ENCODE measurements around the gene CRABP2. TPM values are rescaled to one million over a fixed set of nuclear protein-coding genes. Genes with fewer than 3 reads are reported as not detected.

CRABP2 gene
- total RNA-seq, result 0.89 and 1.1 TPM in 2 replicates
- total RNA-seq (2013), result 6.8 TPM
- 1.2 and 3.6 TPM in 2 replicates for polyA plus RNA-seq
- polyA minus RNA-seq, result 0.29 and 0.34 TPM in 2 replicates

DNA sequence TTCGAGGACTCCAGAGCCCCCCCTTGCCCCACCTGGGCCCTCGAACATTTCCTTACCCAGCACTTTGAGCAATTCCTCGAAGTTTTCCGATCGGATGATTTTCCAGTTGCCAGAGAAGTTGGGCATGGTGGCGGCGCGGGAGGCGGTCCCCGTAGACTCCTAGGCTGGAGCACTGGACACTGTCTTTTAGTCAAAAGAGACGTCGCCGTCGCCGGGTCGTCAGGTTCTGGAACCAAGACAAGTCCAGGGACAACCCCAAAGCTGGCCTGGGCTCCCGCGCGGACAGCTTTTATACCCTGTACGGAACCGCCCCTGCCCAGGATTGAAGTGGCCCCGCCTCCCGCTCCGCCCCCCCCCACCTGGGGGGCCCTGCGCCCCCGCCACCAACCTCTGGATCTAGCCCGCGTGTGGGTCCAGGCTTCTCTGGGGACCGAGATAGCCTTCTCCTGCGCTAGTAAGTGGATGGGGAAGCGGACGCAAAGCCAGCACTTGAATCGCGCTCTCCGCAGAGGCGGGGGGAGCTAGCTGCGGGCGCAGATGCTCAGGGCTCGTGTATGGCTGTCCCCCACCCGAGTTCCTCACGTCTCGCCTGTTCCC lies at the start of gene CRABP2:
Gene CRABP2 (minus strand): TSS at position 263 of the 597 bp plus-strand sequence. CDS start 137 bp downstream, at position 126.
- Histone ChIP-seq H3K36me3 (replicated peaks in 1 of 2; ENCODE audit: control extremely low read depth in 1 of 2, control insufficient read depth in 1 of 2, extremely low read depth in 1 of 2, insufficient read depth in 2 of 2, low read length in 1 of 2) (no peaks in the 10 kb centered on the region), H3K79me2 (ENCODE audit: control insufficient read depth, insufficient read depth, low read length) (no peaks in the 10 kb centered on the region), H3K9ac (ENCODE audit: low read length) (peak within 1 kb of the TSS; percentile 74), H3K9me3 (ENCODE audit: control extremely low read depth in 1 of 3, control insufficient read depth in 2 of 3, insufficient read depth in 1 of 3, low read length in 2 of 3) (peaks cover 0 to 3% (median 0%) of the 10 kb centered on the region in 3 donors), H4K20me1 (ENCODE audit: control insufficient read depth, insufficient read depth, low read length, poor library complexity, severe bottlenecking) (peaks cover 7% of the 10 kb centered on the region), H3K4me3 (ENCODE audit: control extremely low read depth in 1 of 5, extremely low read depth in 1 of 5, insufficient read depth in 1 of 5, low read depth in 2 of 5, low read length in 4 of 5) (peak within 1 kb of the TSS in 4 of 5 experiments; percentile 54 to 70 (median 58)), H2AFZ (ENCODE audit: insufficient read depth, low read depth, low read length, poor library complexity, severe bottlenecking) (peak within 1 kb of the TSS; percentile 71), H3K4me1 (ENCODE audit: control insufficient read depth in 2 of 2, insufficient read depth in 2 of 2, low read length in 2 of 2) (peaks cover 28% of the 10 kb centered on the region in 2 donors), H3K4me2 (replicated peaks; ENCODE audit: low read depth, low read length, poor library complexity, severe bottlenecking) (peak within 1 kb of the TSS; percentile 99), H3K27me3 (replicated peaks in 1 of 4; ENCODE audit: control extremely low read depth in 1 of 4, control insufficient read depth in 3 of 4, insufficient read depth in 4 of 4, low read length in 3 of 4) (peaks cover 3 to 58% (median 35%) of the 10 kb centered on the region in 4 experiments), H3K27ac (ENCODE audit: low read length in 2 of 2) (no peak within 1 kb of the TSS)
- Mint-ChIP-seq H3K9me3 (ENCODE audit: insufficient read depth) (no peaks in the 10 kb centered on the region), H3K27ac (no peak within 1 kb of the TSS), H3K27me3 (peaks cover 24% of the 10 kb centered on the region), H3K4me1 (peaks cover 32% of the 10 kb centered on the region), H3K4me3 (peak within 1 kb of the TSS; percentile 89)
- intact Hi-C loops (cut with micrococcal nuclease), result loop anchor here (5.0 kb wide), 1 partner anchor 157 kb away; the partner anchor contains the start of gene NTRK1
- ATAC-seq (ENCODE audit: low read depth) (peak; percentile 48), DNase-seq (no peak)
- POLR2A ChIA-PET, result interaction anchor here (1.1 to 2.1 kb wide), 2 partner anchors 23 to 27 kb away, joined by 4 to 7 read pairs; partner anchors contain the start of genes ISG20L2 and METTL25B
- CTCF ChIA-PET, result interaction anchor here (1.2 to 7.6 kb wide), 13 partner anchors 11 to 81 kb away, joined by 3 to 80 read pairs (median 7); partner anchors contain the start of genes ISG20L2, METTL25B and NES
- TF ChIP-seq EZH2 (IDR thresholded peaks at IDR 0.05; ENCODE audit: borderline replicate concordance, insufficient read depth, low read depth, low read length, poor library complexity, severe bottlenecking), result no peak
- TF ChIP-seq, protein P1, sequence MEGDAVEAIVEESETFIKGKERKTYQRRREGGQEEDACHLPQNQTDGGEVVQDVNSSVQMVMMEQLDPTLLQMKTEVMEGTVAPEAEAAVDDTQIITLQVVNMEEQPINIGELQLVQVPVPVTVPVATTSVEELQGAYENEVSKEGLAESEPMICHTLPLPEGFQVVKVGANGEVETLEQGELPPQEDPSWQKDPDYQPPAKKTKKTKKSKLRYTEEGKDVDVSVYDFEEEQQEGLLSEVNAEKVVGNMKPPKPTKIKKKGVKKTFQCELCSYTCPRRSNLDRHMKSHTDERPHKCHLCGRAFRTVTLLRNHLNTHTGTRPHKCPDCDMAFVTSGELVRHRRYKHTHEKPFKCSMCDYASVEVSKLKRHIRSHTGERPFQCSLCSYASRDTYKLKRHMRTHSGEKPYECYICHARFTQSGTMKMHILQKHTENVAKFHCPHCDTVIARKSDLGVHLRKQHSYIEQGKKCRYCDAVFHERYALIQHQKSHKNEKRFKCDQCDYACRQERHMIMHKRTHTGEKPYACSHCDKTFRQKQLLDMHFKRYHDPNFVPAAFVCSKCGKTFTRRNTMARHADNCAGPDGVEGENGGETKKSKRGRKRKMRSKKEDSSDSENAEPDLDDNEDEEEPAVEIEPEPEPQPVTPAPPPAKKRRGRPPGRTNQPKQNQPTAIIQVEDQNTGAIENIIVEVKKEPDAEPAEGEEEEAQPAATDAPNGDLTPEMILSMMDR (IDR thresholded peaks at IDR 0.05), result no peak
- WGBS (ENCODE audit: insufficient coverage), result 3% methylated on average over 30 of the region's 42 CpGs

- TF ChIP-seq EZH2 (IDR thresholded peaks at IDR 0.05; ENCODE audit: borderline replicate concordance, insufficient read depth, low read depth, low read length, poor library complexity, severe bottlenecking), result no peak
- TF ChIP-seq, protein P1 (IDR thresholded peaks at IDR 0.05), result no peak
- intact Hi-C loops (cut with micrococcal nuclease), result loop anchor here (5.0 kb wide), 1 partner anchor 417 kb away; the partner anchor contains the start of genes CCT3 and TSACC
- Mint-ChIP-seq H3K9me3 (ENCODE audit: insufficient read depth) (no peaks in the 10 kb centered on the region), H3K27me3 (no peaks in the 10 kb centered on the region), H3K27ac (no peak overlapping the region), H3K4me1 (peaks cover 43% of the 10 kb centered on the region), H3K4me3 (peak overlapping the region; percentile 13)
- no peak overlapping the region for H3K4me2 ChIP-seq (replicated peaks; ENCODE audit: low read depth, low read length, poor library complexity, severe bottlenecking)
- ATAC-seq (ENCODE audit: low read depth) (no peak), DNase-seq (no peak)
- 94% methylated on average over 6 of the region's 8 CpGs for WGBS (ENCODE audit: insufficient coverage)
- peaks cover 33% of the 10 kb centered on the region for H3K79me2 ChIP-seq (ENCODE audit: control insufficient read depth, insufficient read depth, low read length)
- ChIA-PET CTCF (interaction anchor here (2.7 kb wide), 1 partner anchor 28 kb away, joined by 11 read pairs; no protein-coding TSS in a partner anchor), POLR2A (no interaction called here)
- no peaks in the 10 kb centered on the region for H3K27me3 ChIP-seq (replicated peaks in 1 of 4; ENCODE audit: control extremely low read depth in 1 of 4, control insufficient read depth in 3 of 4, insufficient read depth in 4 of 4, low read length in 3 of 4)
- no peaks in the 10 kb centered on the region for H3K9me3 ChIP-seq (ENCODE audit: control extremely low read depth in 1 of 3, control insufficient read depth in 2 of 3, insufficient read depth in 1 of 3, low read length in 2 of 3)
- no peaks in the 10 kb centered on the region for H3K36me3 ChIP-seq (replicated peaks in 1 of 2; ENCODE audit: control extremely low read depth in 1 of 2, control insufficient read depth in 1 of 2, extremely low read depth in 1 of 2, insufficient read depth in 2 of 2, low read length in 1 of 2)
- H3K4me3 ChIP-seq (ENCODE audit: control extremely low read depth in 1 of 5, extremely low read depth in 1 of 5, insufficient read depth in 1 of 5, low read depth in 2 of 5, low read length in 4 of 5), result no peak overlapping the region
- no peak overlapping the region for H2AFZ ChIP-seq (ENCODE audit: insufficient read depth, low read depth, low read length, poor library complexity, severe bottlenecking)
- H4K20me1 ChIP-seq (ENCODE audit: control insufficient read depth, insufficient read depth, low read length, poor library complexity, severe bottlenecking), result peaks cover 11% of the 10 kb centered on the region
- H3K9ac ChIP-seq (ENCODE audit: low read length), result no peak overlapping the region
- H3K4me1 ChIP-seq (ENCODE audit: control insufficient read depth in 2 of 2, insufficient read depth in 2 of 2, low read length in 2 of 2), result peaks cover 25 to 40% of the 10 kb centered on the region in 2 donors
- H3K27ac ChIP-seq (ENCODE audit: low read length in 2 of 2), result no peak overlapping the region
Observed at GRCh38 chr1:156754219-156754618, 48.8 kb upstream of the CRABP2 start.
